HepG2 (cell line): ENCODE results near the gene FBLIM1. TPM values are rescaled to one million over a fixed set of nuclear protein-coding genes. Genes with fewer than 3 reads are reported as not detected.

ENCODE experiments used
- ATAC-seq: fragments of 200-7000 bp; cut with Tn5 transposase; 3 replicates; pipeline ENCODE4 v1.9.1; 2020; ENCODE audit warnings: mild to moderate bottlenecking, moderate library complexity
- BruUV-seq: library from RNA; stranded (reverse); fragments of 400-500 nt; replicated peaks from 2 replicates; lab custom pipeline; 2021; lab: Mats Ljungman, UMichigan
- CTCF ChIA-PET: fragments of 300-600 bp; formaldehyde crosslinking; extraction: SDS; loops from one replicate; lab custom pipeline; 2021; ENCODE audit warnings: low total read pairs, inconsistent platforms, low intra/inter-chr PET ratio; lab: Yijun Ruan, JAX
- POLR2A ChIA-PET: fragments of 350-600 bp; sonication (Branson Sonifier 250); formaldehyde crosslinking; loops from one replicate; lab custom pipeline; 2020; ENCODE audit warnings: antibody characterized with exemption, inconsistent platforms; lab: Yijun Ruan, JAX
- DNase-seq: peaks from one replicate; pipeline ENCODE4 v3.0.0-alpha.2; 2015; ENCODE audit warnings: low spot score
- FAIRE-seq: peaks from 3 replicates; lab custom pipeline; 2011; peaks lifted over from hg19 to GRCh38; lab: Jason Lieb, UNC
- H2AFZ ChIP-seq: one replicate; pipeline ENCODE4 v1.6.1; 2011; ENCODE audit warnings: low read length, inconsistent platforms
- H3K27ac ChIP-seq: fragments of 300-600 bp; 3 replicates; pipeline ENCODE4 v1.8.0; 2011; ENCODE audit warnings: mixed run types, mild to moderate bottlenecking, mixed read lengths, low read length, inconsistent platforms; ENCODE audit not compliant: insufficient read depth; ENCODE audit errors: extremely low read length
- H3K27me3 ChIP-seq, 2 experiments: fragments of 200-600 bp in 1 of 2; 2 replicates in 1 of 2; 3 replicates in 1 of 2; pipeline versions ENCODE4 v1.6.0 to v1.8.0; 2011; ENCODE audit warnings: low read length in 2 of 2, mild to moderate bottlenecking in 2 of 2, moderate library complexity in 2 of 2, inconsistent platforms in 1 of 2; ENCODE audit not compliant: insufficient read depth in 2 of 2, control insufficient read depth in 1 of 2
- H3K36me3 ChIP-seq, 2 experiments: fragments of 200-600 bp in 1 of 2; replicated peaks in 1 of 2; 2 replicates in 1 of 2; 3 replicates in 1 of 2; pipeline versions ENCODE4 v1.5.1 to v1.8.0; 2011; ENCODE audit warnings: low read length in 2 of 2, inconsistent platforms in 1 of 2; ENCODE audit not compliant: insufficient read depth in 2 of 2, control insufficient read depth in 1 of 2
- H3K4me1 ChIP-seq: 2 replicates; pipeline ENCODE4 v1.5.1; 2012; ENCODE audit warnings: low read length, inconsistent platforms; ENCODE audit not compliant: insufficient read depth
- H3K4me2 ChIP-seq: 2 replicates; pipeline ENCODE4 v1.6.0; 2011; ENCODE audit warnings: low read depth, low read length, inconsistent platforms
- H3K4me3 ChIP-seq, 3 experiments: fragments of 200-600 bp in 1 of 3; sonication (generic), shearing (Covaris generic) in 1 of 3; replicated peaks in 1 of 3; 2 replicates each; pipeline ENCODE4 v1.5.1; 2011 to 2016; ENCODE audit warnings: low read length in 3 of 3, inconsistent platforms in 2 of 3, low read depth in 2 of 3, mild to moderate bottlenecking in 2 of 3, control low read depth in 1 of 3, mixed read lengths in 1 of 3; ENCODE audit not compliant: insufficient read depth in 1 of 3
- H3K79me2 ChIP-seq: one replicate; pipeline ENCODE4 v1.6.1; 2011; ENCODE audit warnings: low read length, inconsistent platforms; ENCODE audit not compliant: insufficient read depth
- H3K9ac ChIP-seq: 2 replicates; pipeline ENCODE4 v1.6.0; 2011; ENCODE audit warnings: mild to moderate bottlenecking, low read depth, low read length, inconsistent platforms; ENCODE audit not compliant: insufficient read depth
- H3K9me3 ChIP-seq: 2 replicates; pipeline ENCODE4 v1.5.1; 2012; ENCODE audit warnings: mild to moderate bottlenecking, low read length
- H4K20me1 ChIP-seq: 2 replicates; pipeline ENCODE4 v1.6.0; 2011; ENCODE audit warnings: inconsistent platforms, mild to moderate bottlenecking, low read length, moderate library complexity; ENCODE audit not compliant: insufficient read depth
- CEBPG ChIP-seq: IDR thresholded peaks from 2 replicates; pipeline ENCODE4 v1.6.1; 2016
- CREB1 ChIP-seq, 2 experiments: fragments of 450-650 bp in 1 of 2; IDR thresholded peaks; 2 replicates each; pipeline ENCODE4 v1.6.1; 2016 to 2017; ENCODE audit warnings: control low read depth in 1 of 2, mild to moderate bottlenecking in 1 of 2, missing compliant biosample characterization in 1 of 2, missing genetic modification characterization in 1 of 2
- HES4 ChIP-seq: sonication (generic); formaldehyde crosslinking; IDR thresholded peaks from 2 replicates; pipeline ENCODE4 v1.9.0; 2021; ENCODE audit warnings: mild to moderate bottlenecking, missing genetic modification reagents, borderline replicate concordance
- IKZF1 ChIP-seq: fragments of 450-650 bp; IDR thresholded peaks from 2 replicates; pipeline ENCODE4 v1.7.1; 2016
- NFYC ChIP-seq: IDR thresholded peaks from 2 replicates; pipeline ENCODE4 v1.6.1; 2016; ENCODE audit warnings: missing genetic modification reagents, missing compliant biosample characterization
- PTBP1 ChIP-seq: fragments of 200-400 bp; formaldehyde crosslinking; IDR thresholded peaks from 2 replicates; pipeline ENCODE4 v1.6.1; 2018; ENCODE audit warnings: low read length, low read depth; ENCODE audit not compliant: poor library complexity, severe bottlenecking
- RAD21 ChIP-seq: fragments of 450-650 bp; formaldehyde crosslinking; IDR thresholded peaks from 2 replicates; pipeline ENCODE4 v1.5.0; 2020; ENCODE audit warnings: mild to moderate bottlenecking
- SAFB2 ChIP-seq: sonication (generic); formaldehyde crosslinking; IDR thresholded peaks from 2 replicates; pipeline ENCODE4 v1.5.1; 2020; ENCODE audit warnings: missing genetic modification reagents, low read depth, mild to moderate bottlenecking, borderline replicate concordance
- SNAPC4 ChIP-seq: sonication (generic); formaldehyde crosslinking; IDR thresholded peaks from 2 replicates; pipeline ENCODE4 v1.4.0; 2020; ENCODE audit warnings: mild to moderate bottlenecking, missing genetic modification reagents
- SOX5 ChIP-seq: IDR thresholded peaks from 2 replicates; pipeline ENCODE4 v1.6.1; 2016; ENCODE audit warnings: borderline replicate concordance
- TOPORS ChIP-seq: sonication (generic); formaldehyde crosslinking; IDR thresholded peaks from 2 replicates; pipeline ENCODE4 v1.8.0; 2023; ENCODE audit warnings: mild to moderate bottlenecking, missing genetic modification reagents
- ZNF672 ChIP-seq: sonication (generic); formaldehyde crosslinking; IDR thresholded peaks from 2 replicates; pipeline ENCODE4 v1.8.1; 2022; ENCODE audit warnings: missing genetic modification reagents
- WGBS: methylation state at CpG from one replicate; pipeline ENCODE4 v1.1.6; 2017; ENCODE audit warnings: low lambda C conversion rate; 5-methylcytosine and 5-hydroxymethylcytosine counted together
- in situ Hi-C: cut with HindIII; loops from 2 replicates; pipeline ENCODE4 v1.10.0; 2017; ENCODE audit warnings: low pct_unique_long_range_greater_than_20kb; ENCODE audit not compliant: extremely low pct_ligation_motif_present
- intact Hi-C: fragments of 100-400 bp; cut with micrococcal nuclease; formaldehyde crosslinking; loops from one replicate; pipeline ENCODE4 v1.10.0; 2022; ENCODE audit not compliant: unreplicated experiment
- polyA plus RNA-seq, 8 experiments: library from polyadenylated mRNA; depleted of rRNA in 3 of 8; stranded (reverse) in 7 of 8; unstranded in 1 of 8; fragments of >200 nt; fragmentation: Illumina TruSeq in 4 of 8; extraction: Trizol in 4 of 8; gene quantifications; 2 replicates each; pipeline versions ENCODE4 v1.2.1 to v1.2.3, GENCODE V29; 2011 to 2016; ENCODE audit warnings: low read depth in 4 of 8, missing spikeins in 1 of 8, mixed read lengths in 1 of 8; ENCODE audit not compliant: insufficient read depth in 1 of 8
- total RNA-seq, 5 experiments: library from RNA; depleted of rRNA; stranded (reverse); fragments of >200 nt; fragmentation: Illumina TruSeq; extraction: Trizol; gene quantifications; 2 replicates each; pipeline ENCODE4 v1.2.3, GENCODE V29; 2016; ENCODE audit warnings: low read depth in 1 of 5
- TF ChIP-seq, protein P1 (sequence below): sonication (generic); formaldehyde crosslinking; conservative IDR thresholded peaks from 2 replicates; pipeline ENCODE4 v1.4.0; 2020; ENCODE audit warnings: missing genetic modification reagents
- TF ChIP-seq, protein P2 (sequence below): sonication (generic); formaldehyde crosslinking; conservative IDR thresholded peaks from 2 replicates; pipeline ENCODE4 v1.8.0; 2022; ENCODE audit warnings: low read depth, missing genetic modification reagents
- TF ChIP-seq, protein P3 (sequence below): sonication (generic); formaldehyde crosslinking; IDR thresholded peaks from 2 replicates; pipeline ENCODE4 v1.4.0; 2020; ENCODE audit warnings: missing genetic modification reagents; ENCODE audit errors: not compliant biosample characterization

The FBLIM1 gene
- total and polyA plus RNA-seq, 2 of the 13 experiments (the other 11 are each of a cell fraction or from before 2014, with no cell fraction given): 10.6 to 23.0 TPM

DNA sequence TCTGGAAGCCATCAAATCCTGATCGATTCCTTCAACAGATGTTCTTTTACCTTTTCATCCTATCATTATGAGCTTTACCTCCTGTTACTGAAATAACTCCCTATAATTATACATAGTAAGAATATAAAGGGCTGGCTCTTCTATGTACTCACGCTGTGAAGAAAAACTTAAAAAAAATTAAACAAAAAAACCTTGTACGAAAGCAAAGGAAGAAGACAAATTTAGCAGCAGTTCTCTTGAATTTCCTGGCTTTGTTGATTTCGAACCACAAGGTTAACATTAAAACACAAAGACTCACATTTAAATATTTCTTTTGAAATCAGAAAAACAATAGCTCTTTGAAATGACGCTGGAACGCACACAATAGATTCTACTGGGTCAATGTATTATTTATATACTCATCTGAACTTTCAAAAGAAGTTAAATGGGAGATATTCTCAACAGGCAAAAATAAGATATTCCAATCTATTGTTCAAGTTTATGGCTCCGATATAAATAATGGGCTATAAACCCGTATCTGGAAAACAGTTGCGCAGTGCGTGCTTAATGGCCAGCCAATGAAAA is 75.3 kb downstream of the FBLIM1 start:
- Histone ChIP-seq H3K27me3 (no peaks in the 10 kb centered on the region; a peak in 1 of 5 replicates), H4K20me1 (no peaks in the 10 kb centered on the region), H3K4me1 (peaks cover 62% of the 10 kb centered on the region), H2AFZ (no peak overlapping the region), H3K9me3 (no peaks in the 10 kb centered on the region), H3K9ac (peak overlapping the region; percentile 98), H3K4me3 (peak overlapping the region; percentile 77 to 83 (median 78)), H3K36me3 (no peaks in the 10 kb centered on the region), H3K27ac (peak overlapping the region; percentile 100), H3K4me2 (peak overlapping the region; percentile 93), H3K79me2 (peaks cover 16% of the 10 kb centered on the region)
- intact Hi-C loops: no loop called here
- FAIRE-seq: peak; percentile 82
- 2% methylated on average over 10 of the region's 10 CpGs for WGBS
- no peak for DNase-seq
- in situ Hi-C loops: no loop called here
- ATAC-seq: no peak
- CTCF ChIA-PET: no interaction called here
- POLR2A ChIA-PET: interaction anchor here (0.6 to 4.5 kb wide), 11 partner anchors 8 to 142 kb away, joined by 3 to 208 read pairs (median 4); partner anchors contain the start of genes SPEN, UQCRHL and ZBTB17
- TSS peak; percentile 83 for BruUV-seq
- TF ChIP-seq IKZF1 (no peak), TOPORS (CRISPR knock-in tag) (no peak), PTBP1 (no peak), CEBPG (CRISPR knock-in tag) (peak; percentile 36; the same call in 1 of the 2 replicates), SOX5 (0 out of 2 replicates have a peak, but pooled peaks have one; percentile 47), ZNF672 (CRISPR knock-in tag) (no peak), SNAPC4 (CRISPR knock-in tag) (no peak), SAFB2 (CRISPR knock-in tag) (no peak), RAD21 (CRISPR knock-in tag) (no peak), NFYC (0 out of 2 replicates have a peak, but pooled peaks have one; percentile 76), HES4 (CRISPR knock-in tag) (no peak), CREB1 (IDR thresholded peaks at IDR 0.05) (0 out of 2 replicates have a peak, but pooled peaks have one; percentile 30), CREB1 (CRISPR knock-in tag; IDR thresholded peaks at IDR 0.05) (peak; percentile 74; the same call in 1 of the 2 replicates)
- TF ChIP-seq, protein P1, sequence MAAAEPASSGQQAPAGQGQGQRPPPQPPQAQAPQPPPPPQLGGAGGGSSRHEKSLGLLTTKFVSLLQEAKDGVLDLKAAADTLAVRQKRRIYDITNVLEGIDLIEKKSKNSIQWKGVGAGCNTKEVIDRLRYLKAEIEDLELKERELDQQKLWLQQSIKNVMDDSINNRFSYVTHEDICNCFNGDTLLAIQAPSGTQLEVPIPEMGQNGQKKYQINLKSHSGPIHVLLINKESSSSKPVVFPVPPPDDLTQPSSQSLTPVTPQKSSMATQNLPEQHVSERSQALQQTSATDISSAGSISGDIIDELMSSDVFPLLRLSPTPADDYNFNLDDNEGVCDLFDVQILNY (CRISPR knock-in tag): no peak
- TF ChIP-seq, protein P2, sequence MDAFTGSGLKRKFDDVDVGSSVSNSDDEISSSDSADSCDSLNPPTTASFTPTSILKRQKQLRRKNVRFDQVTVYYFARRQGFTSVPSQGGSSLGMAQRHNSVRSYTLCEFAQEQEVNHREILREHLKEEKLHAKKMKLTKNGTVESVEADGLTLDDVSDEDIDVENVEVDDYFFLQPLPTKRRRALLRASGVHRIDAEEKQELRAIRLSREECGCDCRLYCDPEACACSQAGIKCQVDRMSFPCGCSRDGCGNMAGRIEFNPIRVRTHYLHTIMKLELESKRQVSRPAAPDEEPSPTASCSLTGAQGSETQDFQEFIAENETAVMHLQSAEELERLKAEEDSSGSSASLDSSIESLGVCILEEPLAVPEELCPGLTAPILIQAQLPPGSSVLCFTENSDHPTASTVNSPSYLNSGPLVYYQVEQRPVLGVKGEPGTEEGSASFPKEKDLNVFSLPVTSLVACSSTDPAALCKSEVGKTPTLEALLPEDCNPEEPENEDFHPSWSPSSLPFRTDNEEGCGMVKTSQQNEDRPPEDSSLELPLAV: no peak
- TF ChIP-seq, protein P3, sequence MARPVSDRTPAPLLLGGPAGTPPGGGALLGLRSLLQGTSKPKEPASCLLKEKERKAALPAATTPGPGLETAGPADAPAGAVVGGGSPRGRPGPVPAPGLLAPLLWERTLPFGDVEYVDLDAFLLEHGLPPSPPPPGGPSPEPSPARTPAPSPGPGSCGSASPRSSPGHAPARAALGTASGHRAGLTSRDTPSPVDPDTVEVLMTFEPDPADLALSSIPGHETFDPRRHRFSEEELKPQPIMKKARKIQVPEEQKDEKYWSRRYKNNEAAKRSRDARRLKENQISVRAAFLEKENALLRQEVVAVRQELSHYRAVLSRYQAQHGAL (CRISPR knock-in tag): no peak
